ENCODE data around the gene TRNAU1AP. TPM values are rescaled to one million over a fixed set of nuclear protein-coding genes. Genes with fewer than 3 reads are reported as not detected.

The TRNAU1AP gene
- total and polyA plus RNA-seq, 2 of the 13 experiments (the other 11 are each of a cell fraction or from before 2014, with no cell fraction given), result 29.0 to 42.9 TPM

DNA sequence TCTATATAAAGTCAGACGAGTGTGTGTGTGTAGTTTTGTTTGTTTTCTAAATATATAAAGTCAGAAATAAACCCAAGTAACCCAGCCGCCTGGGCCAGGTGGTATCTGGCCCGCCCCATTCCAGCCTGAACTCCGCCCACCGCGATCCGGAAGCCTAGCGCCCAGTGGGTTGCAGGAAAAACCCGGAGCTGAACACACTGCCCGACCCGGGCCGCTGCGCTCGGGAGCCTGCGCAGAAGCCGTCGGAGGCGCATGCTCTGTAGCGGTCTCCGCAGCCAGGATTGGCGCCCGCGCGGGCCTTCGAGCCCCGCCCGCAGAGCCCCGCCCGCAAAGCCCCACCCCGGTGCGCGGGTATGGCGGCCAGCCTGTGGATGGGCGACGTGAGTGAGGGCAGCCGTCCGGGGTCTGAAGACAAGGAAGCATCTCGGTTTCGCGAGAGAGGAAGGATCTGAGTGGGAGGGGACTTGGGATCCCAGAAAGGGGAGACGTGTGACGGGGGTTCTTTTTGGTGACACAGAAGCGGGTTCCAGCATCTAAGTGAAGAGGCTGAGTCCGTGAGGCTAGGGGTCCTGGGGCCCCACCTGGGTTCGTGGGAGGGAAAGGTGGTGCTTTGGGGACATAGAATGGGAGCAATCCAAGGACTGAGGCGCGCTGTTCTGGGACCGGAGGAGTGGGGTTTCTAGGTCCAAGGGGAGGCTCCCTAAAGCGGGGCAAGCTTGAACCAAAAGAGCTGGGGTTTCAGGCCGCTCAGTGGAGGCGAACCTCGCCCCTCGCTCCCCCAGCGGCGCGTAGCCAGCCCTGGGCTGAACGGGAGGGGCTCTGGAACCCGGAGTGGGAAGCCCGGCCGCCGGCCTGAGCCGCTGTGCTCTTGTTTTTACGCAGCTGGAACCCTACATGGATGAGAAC is at the start of gene TRNAU1AP (continued):
- TF ChIP-seq ZNF678 (CRISPR knock-in tag; IDR thresholded peaks at IDR 0.05) (no peak), KAT7 (CRISPR knock-in tag; IDR thresholded peaks at IDR 0.05; ENCODE audit: borderline replicate concordance) (0 out of 2 replicates have a peak, but pooled peaks have one; percentile 37), NCOA1 (CRISPR knock-in tag; IDR thresholded peaks at IDR 0.05) (peak; percentile 77; the same call in 1 of the 2 replicates), ZNF235 (CRISPR knock-in tag; IDR thresholded peaks at IDR 0.05; ENCODE audit: borderline replicate concordance) (peak; percentile 90), ZNF24 (IDR thresholded peaks at IDR 0.05) (no peak), CHD2 (IDR thresholded peaks at IDR 0.05; ENCODE audit: low read depth, low read length) (no peak), ETV6 (CRISPR knock-in tag; conservative IDR thresholded peaks at IDR 0.05) (no peak), GATAD2A (CRISPR knock-in tag; IDR thresholded peaks at IDR 0.05) (peak; percentile 47), NKX3-1 (CRISPR knock-in tag; IDR thresholded peaks at IDR 0.05) (no peak; the same call in 1 of the 2 replicates), ZNF878 (CRISPR knock-in tag; IDR thresholded peaks at IDR 0.05) (no peak; the same call in 1 of the 2 replicates), ZNF260 (CRISPR knock-in tag; IDR thresholded peaks at IDR 0.05; ENCODE audit: borderline replicate concordance, low read depth) (no peak), ZNF550 (CRISPR knock-in tag; IDR thresholded peaks at IDR 0.05; ENCODE audit: borderline replicate concordance) (no peak), KMT2B (CRISPR knock-in tag; IDR thresholded peaks at IDR 0.05) (peak; percentile 67), ZNF530 (CRISPR knock-in tag; IDR thresholded peaks at IDR 0.05; ENCODE audit: low read depth) (no peak), TAF1 (CRISPR knock-in tag; IDR thresholded peaks at IDR 0.05) (peak; percentile 79)
- TF ChIP-seq, protein P1, sequence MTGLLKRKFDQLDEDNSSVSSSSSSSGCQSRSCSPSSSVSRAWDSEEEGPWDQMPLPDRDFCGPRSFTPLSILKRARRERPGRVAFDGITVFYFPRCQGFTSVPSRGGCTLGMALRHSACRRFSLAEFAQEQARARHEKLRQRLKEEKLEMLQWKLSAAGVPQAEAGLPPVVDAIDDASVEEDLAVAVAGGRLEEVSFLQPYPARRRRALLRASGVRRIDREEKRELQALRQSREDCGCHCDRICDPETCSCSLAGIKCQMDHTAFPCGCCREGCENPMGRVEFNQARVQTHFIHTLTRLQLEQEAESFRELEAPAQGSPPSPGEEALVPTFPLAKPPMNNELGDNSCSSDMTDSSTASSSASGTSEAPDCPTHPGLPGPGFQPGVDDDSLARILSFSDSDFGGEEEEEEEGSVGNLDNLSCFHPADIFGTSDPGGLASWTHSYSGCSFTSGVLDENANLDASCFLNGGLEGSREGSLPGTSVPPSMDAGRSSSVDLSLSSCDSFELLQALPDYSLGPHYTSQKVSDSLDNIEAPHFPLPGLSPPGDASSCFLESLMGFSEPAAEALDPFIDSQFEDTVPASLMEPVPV (CRISPR knock-in tag; IDR thresholded peaks at IDR 0.05), result peak; percentile 52; the same call in 1 of the 2 replicates
- TF ChIP-seq, protein P2, sequence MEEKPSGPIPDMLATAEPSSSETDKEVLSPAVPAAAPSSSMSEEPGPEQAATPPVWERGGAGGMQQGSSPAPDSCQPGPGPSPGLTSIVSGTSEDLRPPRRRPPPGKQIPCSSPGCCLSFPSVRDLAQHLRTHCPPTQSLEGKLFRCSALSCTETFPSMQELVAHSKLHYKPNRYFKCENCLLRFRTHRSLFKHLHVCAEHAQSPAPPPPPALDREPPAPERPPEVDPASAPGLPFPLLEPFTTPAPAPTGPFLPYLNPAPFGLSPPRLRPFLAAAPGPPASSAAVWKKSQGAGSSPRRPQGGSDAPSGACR (CRISPR knock-in tag; IDR thresholded peaks at IDR 0.05), result no peak
- TF ChIP-seq, protein P3, sequence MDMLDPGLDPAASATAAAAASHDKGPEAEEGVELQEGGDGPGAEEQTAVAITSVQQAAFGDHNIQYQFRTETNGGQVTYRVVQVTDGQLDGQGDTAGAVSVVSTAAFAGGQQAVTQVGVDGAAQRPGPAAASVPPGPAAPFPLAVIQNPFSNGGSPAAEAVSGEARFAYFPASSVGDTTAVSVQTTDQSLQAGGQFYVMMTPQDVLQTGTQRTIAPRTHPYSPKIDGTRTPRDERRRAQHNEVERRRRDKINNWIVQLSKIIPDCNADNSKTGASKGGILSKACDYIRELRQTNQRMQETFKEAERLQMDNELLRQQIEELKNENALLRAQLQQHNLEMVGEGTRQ (IDR thresholded peaks at IDR 0.05; ENCODE audit: low read depth, low read length), result no peak
- TF ChIP-seq, protein P3 (CRISPR knock-in tag; IDR thresholded peaks at IDR 0.05; ENCODE audit: borderline replicate concordance), result peak; percentile 47; the same call in 1 of the 2 replicates
- TF ChIP-seq, protein P4, sequence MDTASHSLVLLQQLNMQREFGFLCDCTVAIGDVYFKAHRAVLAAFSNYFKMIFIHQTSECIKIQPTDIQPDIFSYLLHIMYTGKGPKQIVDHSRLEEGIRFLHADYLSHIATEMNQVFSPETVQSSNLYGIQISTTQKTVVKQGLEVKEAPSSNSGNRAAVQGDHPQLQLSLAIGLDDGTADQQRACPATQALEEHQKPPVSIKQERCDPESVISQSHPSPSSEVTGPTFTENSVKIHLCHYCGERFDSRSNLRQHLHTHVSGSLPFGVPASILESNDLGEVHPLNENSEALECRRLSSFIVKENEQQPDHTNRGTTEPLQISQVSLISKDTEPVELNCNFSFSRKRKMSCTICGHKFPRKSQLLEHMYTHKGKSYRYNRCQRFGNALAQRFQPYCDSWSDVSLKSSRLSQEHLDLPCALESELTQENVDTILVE (CRISPR knock-in tag; IDR thresholded peaks at IDR 0.05), result peak; percentile 51; the same call in 1 of the 2 replicates
- TF ChIP-seq, protein P5, sequence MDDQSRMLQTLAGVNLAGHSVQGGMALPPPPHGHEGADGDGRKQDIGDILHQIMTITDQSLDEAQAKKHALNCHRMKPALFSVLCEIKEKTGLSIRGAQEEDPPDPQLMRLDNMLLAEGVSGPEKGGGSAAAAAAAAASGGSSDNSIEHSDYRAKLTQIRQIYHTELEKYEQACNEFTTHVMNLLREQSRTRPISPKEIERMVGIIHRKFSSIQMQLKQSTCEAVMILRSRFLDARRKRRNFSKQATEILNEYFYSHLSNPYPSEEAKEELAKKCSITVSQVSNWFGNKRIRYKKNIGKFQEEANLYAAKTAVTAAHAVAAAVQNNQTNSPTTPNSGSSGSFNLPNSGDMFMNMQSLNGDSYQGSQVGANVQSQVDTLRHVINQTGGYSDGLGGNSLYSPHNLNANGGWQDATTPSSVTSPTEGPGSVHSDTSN (CRISPR knock-in tag; IDR thresholded peaks at IDR 0.05; ENCODE audit: borderline replicate concordance), result no peak
- TF ChIP-seq, protein P6, sequence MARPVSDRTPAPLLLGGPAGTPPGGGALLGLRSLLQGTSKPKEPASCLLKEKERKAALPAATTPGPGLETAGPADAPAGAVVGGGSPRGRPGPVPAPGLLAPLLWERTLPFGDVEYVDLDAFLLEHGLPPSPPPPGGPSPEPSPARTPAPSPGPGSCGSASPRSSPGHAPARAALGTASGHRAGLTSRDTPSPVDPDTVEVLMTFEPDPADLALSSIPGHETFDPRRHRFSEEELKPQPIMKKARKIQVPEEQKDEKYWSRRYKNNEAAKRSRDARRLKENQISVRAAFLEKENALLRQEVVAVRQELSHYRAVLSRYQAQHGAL (CRISPR knock-in tag; IDR thresholded peaks at IDR 0.05; ENCODE audit: not compliant biosample characterization), result no peak
